HG03521 (cell line): ENCODE results near the gene FAM72A.
"Not testable (repeated sequence)": the region's sequence is repeated elsewhere in the genome, so short reads cannot be mapped to it uniquely, and the experiment has no call there.

Experiments used
- ATAC-seq: cut with Tn5 transposase; IDR thresholded peaks from one replicate; pipeline ENCODE4 v1.9.1; 2021; ENCODE audit warnings: mild to moderate bottlenecking, moderate library complexity; ENCODE audit not compliant: unreplicated experiment

FAM72A gene

GRCh38 chr1:206173110-206173719, 29.4 kb downstream of the FAM72A start:
- ATAC-seq, result not testable (repeated sequence)

GRCh38 chr1:206169794-206170193, 32.8 kb downstream of the FAM72A start:
- not testable (repeated sequence) for ATAC-seq

- not testable (repeated sequence) for ATAC-seq
Observed at GRCh38 chr1:206167350-206168029, 35.1 kb downstream of the FAM72A start.

- ATAC-seq, result no peak
Observed at GRCh38 chr1:206145771-206146290, 56.8 kb downstream of the FAM72A start.

GRCh38 chr1:206144605-206145004, 58.0 kb downstream of the FAM72A start:
- ATAC-seq, result no peak

- no peak for ATAC-seq
Observed at GRCh38 chr1:206143537-206144172, 59.0 kb downstream of the FAM72A start.

- no peak for ATAC-seq
Observed at GRCh38 chr1:206142770-206143169, 59.9 kb downstream of the FAM72A start.

- ATAC-seq, result no peak
Observed at GRCh38 chr1:206142011-206142410, 60.6 kb downstream of the FAM72A start.

- ATAC-seq, result no peak
Observed at GRCh38 chr1:206136241-206136640, 66.4 kb downstream of the FAM72A start.
